H1 (cell line): ENCODE data around the gene TIMM22. TPM values are rescaled to one million over a fixed set of nuclear protein-coding genes. Genes with fewer than 3 reads are reported as not detected.
A peak's percentile ranks its signal among the peaks of the same experiment; 100 is the strongest.

Experiments used
- CTCF ChIA-PET: fragments of 300-600 bp; sonication (Branson Sonifier 250); formaldehyde crosslinking; loops from one replicate; lab custom pipeline; 2021; ENCODE audit not compliant: partially characterized antibody; lab: Charles Lee
- POLR2A ChIA-PET: fragments of 300-600 bp; sonication (Branson Sonifier 250); formaldehyde crosslinking; loops from one replicate; lab custom pipeline; 2021; ENCODE audit warnings: inconsistent platforms; ENCODE audit not compliant: partially characterized antibody; lab: Charles Lee
- DNase-seq, 2 experiments: peaks; one replicate each; pipeline versions ENCODE4 v3.0.0 to v3.0.0-alpha.2; 2010 to 2022; ENCODE audit warnings: low spot score in 2 of 2, low read depth in 1 of 2, mixed read lengths in 1 of 2
- FAIRE-seq: peaks from 2 replicates; lab custom pipeline; 2011; peaks lifted over from hg19 to GRCh38; lab: Jason Lieb, UNC
- H2AFZ ChIP-seq: 2 replicates; pipeline ENCODE4 v1.8.1; 2012; ENCODE audit warnings: low read length, inconsistent platforms
- H2AK5ac ChIP-seq: 2 replicates; pipeline ENCODE4 v1.6.1; 2013; ENCODE audit warnings: low read depth, low read length
- H2BK120ac ChIP-seq: replicated peaks from 2 replicates; pipeline ENCODE3; 2013; ENCODE audit warnings: low read depth, low read length, inconsistent platforms
- H2BK12ac ChIP-seq: 2 replicates; pipeline ENCODE4 v1.6.1; 2013; ENCODE audit warnings: low read depth, low read length
- H2BK15ac ChIP-seq: 2 replicates; pipeline ENCODE4 v1.6.1; 2013; ENCODE audit warnings: low read length
- H2BK20ac ChIP-seq: 2 replicates; pipeline ENCODE4 v1.6.1; 2013; ENCODE audit warnings: low read length
- H2BK5ac ChIP-seq: 2 replicates; pipeline ENCODE4 v1.6.1; 2013; ENCODE audit warnings: low read depth, low read length
- H3K14ac ChIP-seq: 2 replicates; pipeline ENCODE4 v1.6.1; 2013; ENCODE audit warnings: inconsistent platforms; ENCODE audit not compliant: insufficient read length
- H3K18ac ChIP-seq: 2 replicates; pipeline ENCODE4 v1.6.1; 2013; ENCODE audit warnings: low read length; ENCODE audit errors: extremely low read depth
- H3K23ac ChIP-seq: 2 replicates; pipeline ENCODE4 v1.6.1; 2013; ENCODE audit warnings: inconsistent platforms; ENCODE audit not compliant: insufficient read length
- H3K23me2 ChIP-seq: 2 replicates; pipeline ENCODE4 v1.6.1; 2013; ENCODE audit warnings: low read depth, low read length
- H3K27ac ChIP-seq: 2 replicates; pipeline ENCODE4 v1.6.1; 2011; ENCODE audit warnings: low read depth, low read length, inconsistent platforms
- H3K27me3 ChIP-seq, 4 experiments: replicated peaks in 1 of 4; 1 replicate in 1 of 4; 2 replicates in 3 of 4; pipeline versions ENCODE4 v1.6.1 to v1.8.1; 2011 to 2013; ENCODE audit warnings: low read length in 3 of 4, mild to moderate bottlenecking in 3 of 4, inconsistent platforms in 2 of 4, mixed read lengths in 2 of 4, moderate library complexity in 1 of 4; ENCODE audit not compliant: control insufficient read depth in 3 of 4, insufficient read depth in 3 of 4; ENCODE audit errors: extremely low read depth in 1 of 4
- H3K36me3 ChIP-seq, 4 experiments: 2 replicates each; pipeline versions ENCODE4 v1.6.1 to v1.8.1; 2011 to 2013; ENCODE audit warnings: mild to moderate bottlenecking in 4 of 4, low read length in 3 of 4, moderate library complexity in 2 of 4, control low read depth in 1 of 4, inconsistent platforms in 1 of 4; ENCODE audit not compliant: insufficient read depth in 4 of 4, control insufficient read depth in 2 of 4
- H3K4ac ChIP-seq: replicated peaks from 2 replicates; pipeline ENCODE3; 2013; ENCODE audit warnings: low read length, low read depth, mixed read lengths, inconsistent platforms; ENCODE audit not compliant: insufficient read length
- H3K4me1 ChIP-seq, 4 experiments: replicated peaks in 1 of 4; 1 replicate in 1 of 4; 2 replicates in 3 of 4; pipeline versions ENCODE4 v1.6.1 to v1.8.1; 2011 to 2013; ENCODE audit warnings: low read length in 3 of 4, inconsistent platforms in 2 of 4, mixed read lengths in 1 of 4; ENCODE audit not compliant: insufficient read depth in 4 of 4, control insufficient read depth in 3 of 4
- H3K4me2 ChIP-seq, 2 experiments: 2 replicates each; pipeline versions ENCODE4 v1.6.1 to v1.8.1; 2011 to 2013; ENCODE audit warnings: low read depth in 2 of 2, low read length in 2 of 2, control low read depth in 1 of 2, inconsistent platforms in 1 of 2, mild to moderate bottlenecking in 1 of 2; ENCODE audit not compliant: insufficient read depth in 1 of 2
- H3K4me3 ChIP-seq, 4 experiments: fragments of 200-600, 300-600 bp in 1 of 4; sonication (generic), shearing (Covaris generic), sonication (Bioruptor Twin) in 1 of 4; 2 replicates each; pipeline versions ENCODE4 v1.5.1 to v1.8.1; 2011 to 2016; ENCODE audit warnings: low read length in 4 of 4, low read depth in 3 of 4, control low read depth in 2 of 4, inconsistent platforms in 2 of 4, mild to moderate bottlenecking in 2 of 4, mixed read lengths in 1 of 4, moderate library complexity in 1 of 4; ENCODE audit not compliant: insufficient read depth in 2 of 4; ENCODE audit errors: extremely low read depth in 1 of 4
- H3K56ac ChIP-seq: replicated peaks from 2 replicates; pipeline ENCODE3; 2013; ENCODE audit warnings: low read depth, mild to moderate bottlenecking, mixed read lengths, low read length, inconsistent platforms; ENCODE audit not compliant: insufficient read length
- H3K79me1 ChIP-seq: 2 replicates; pipeline ENCODE4 v1.6.1; 2013; ENCODE audit warnings: low read depth, low read length, control low read depth
- H3K79me2 ChIP-seq, 2 experiments: 2 replicates each; pipeline versions ENCODE4 v1.6.1 to v1.8.1; 2012 to 2013; ENCODE audit warnings: low read length in 2 of 2, mild to moderate bottlenecking in 2 of 2, inconsistent platforms in 1 of 2; ENCODE audit not compliant: insufficient read depth in 2 of 2, control insufficient read depth in 1 of 2
- H3K9ac ChIP-seq, 4 experiments: replicated peaks in 1 of 4; 1 replicate in 1 of 4; 2 replicates in 3 of 4; pipeline versions ENCODE4 v1.6.1 to v1.8.1; 2011 to 2013; ENCODE audit warnings: low read depth in 3 of 4, low read length in 3 of 4, control low read depth in 2 of 4, mild to moderate bottlenecking in 2 of 4, moderate library complexity in 2 of 4, inconsistent platforms in 1 of 4; ENCODE audit errors: extremely low read depth in 1 of 4
- H3K9me3 ChIP-seq, 2 experiments: 2 replicates each; pipeline versions ENCODE4 v1.6.1 to v1.8.1; 2012 to 2013; ENCODE audit warnings: mild to moderate bottlenecking in 2 of 2, moderate library complexity in 2 of 2, control low read depth in 1 of 2, inconsistent platforms in 1 of 2, low read depth in 1 of 2, low read length in 1 of 2, mixed read lengths in 1 of 2; ENCODE audit not compliant: insufficient read depth in 2 of 2
- H4K20me1 ChIP-seq, 2 experiments: replicated peaks in 1 of 2; 2 replicates each; pipeline versions ENCODE3 to v1.8.1; 2011 to 2013; ENCODE audit warnings: inconsistent platforms in 2 of 2, low read length in 2 of 2, mild to moderate bottlenecking in 1 of 2; ENCODE audit not compliant: insufficient read depth in 2 of 2, control insufficient read depth in 1 of 2
- H4K5ac ChIP-seq: 2 replicates; pipeline ENCODE4 v1.6.1; 2013; ENCODE audit warnings: low read length, low read depth, mixed read lengths, inconsistent platforms; ENCODE audit not compliant: insufficient read length
- H4K8ac ChIP-seq: 2 replicates; pipeline ENCODE4 v1.8.0; 2013; ENCODE audit warnings: mild to moderate bottlenecking, moderate library complexity, low read length, inconsistent platforms; ENCODE audit not compliant: insufficient read depth; ENCODE audit errors: extremely low read depth
- H4K91ac ChIP-seq: replicated peaks from 2 replicates; pipeline ENCODE3; 2013; ENCODE audit warnings: low read length, mixed read lengths, inconsistent platforms; ENCODE audit not compliant: insufficient read length
- FOSL1 ChIP-seq: IDR thresholded peaks from 2 replicates; pipeline ENCODE4 v1.6.1; 2011; ENCODE audit warnings: mild to moderate bottlenecking, low read depth, low read length, moderate library complexity; ENCODE audit not compliant: insufficient read depth
- PHF8 ChIP-seq: fragments of 200-600 bp; sonication (generic); conservative IDR thresholded peaks from 2 replicates; pipeline ENCODE4 v1.7.1; 2012; ENCODE audit warnings: low read depth, mild to moderate bottlenecking, inconsistent platforms, low read length, moderate library complexity
- RBBP5 ChIP-seq: IDR thresholded peaks from 2 replicates; pipeline ENCODE4 v1.7.1; 2012; ENCODE audit warnings: low read depth, mild to moderate bottlenecking, inconsistent platforms, low read length, moderate library complexity, borderline replicate concordance
- RNF2 ChIP-seq: fragments of 200-900, 300-1000 bp; sonication (generic); IDR thresholded peaks from 2 replicates; pipeline ENCODE4 v1.7.1; 2016; ENCODE audit warnings: borderline replicate concordance, low read depth, mild to moderate bottlenecking, antibody characterized with exemption, low read length; ENCODE audit not compliant: poor library complexity, severe bottlenecking; ENCODE audit errors: missing control alignments
- SRF ChIP-seq: IDR thresholded peaks from 2 replicates; pipeline ENCODE4 v1.6.1; 2011; ENCODE audit warnings: mild to moderate bottlenecking, low read depth, low read length, moderate library complexity
- WGBS, 2 experiments: shearing (Covaris generic) in 1 of 2; methylation state at CpG; one replicate each; pipeline versions ENCODE4 v1.1.6 to v1.1.7; 2013 to 2015; ENCODE audit warnings: low lambda C conversion rate in 2 of 2, mixed read lengths in 2 of 2, inconsistent platforms in 1 of 2, low coverage in 1 of 2, missing lambda C conversion rate in 1 of 2; ENCODE audit not compliant: insufficient replicate concordance in 2 of 2, insufficient coverage in 1 of 2, insufficient read length in 1 of 2; ENCODE audit errors: extremely low coverage in 1 of 2, missing lambda C conversion rate in 1 of 2; 5-methylcytosine and 5-hydroxymethylcytosine counted together
- polyA plus RNA-seq, 7 experiments: library from polyadenylated mRNA; depleted of rRNA in 3 of 7; stranded (reverse) in 5 of 7; unstranded in 2 of 7; fragments of >200 nt in 5 of 7; fragments of 200-250 nt in 2 of 7; gene quantifications; 1 replicate in 5 of 7; 2 replicates in 1 of 7; 4 replicates in 1 of 7; pipeline versions ENCODE4 v1.2.1 to v1.2.3, GENCODE V29; 2011 to 2013; ENCODE audit warnings: missing spikeins in 2 of 7, mixed read lengths in 2 of 7
- total RNA-seq: library from RNA; stranded (reverse); fragmentation: NEBNext Ultra II Directional; extraction: Animal tissue kit (Norgen Biotek cat#: 25700); gene quantifications from 2 replicates; pipeline ENCODE4 v1.2.1, GENCODE V29; 2021
- TF ChIP-seq, protein P1 (sequence below): IDR thresholded peaks from 2 replicates; pipeline ENCODE4 v1.6.1; 2012; ENCODE audit warnings: low read length, inconsistent platforms

TIMM22 gene
- total and polyA plus RNA-seq, 2 of the 8 experiments (the other 6 are each of a cell fraction or from before 2014, with no cell fraction given) = 13.8 to 17.4 TPM

DNA sequence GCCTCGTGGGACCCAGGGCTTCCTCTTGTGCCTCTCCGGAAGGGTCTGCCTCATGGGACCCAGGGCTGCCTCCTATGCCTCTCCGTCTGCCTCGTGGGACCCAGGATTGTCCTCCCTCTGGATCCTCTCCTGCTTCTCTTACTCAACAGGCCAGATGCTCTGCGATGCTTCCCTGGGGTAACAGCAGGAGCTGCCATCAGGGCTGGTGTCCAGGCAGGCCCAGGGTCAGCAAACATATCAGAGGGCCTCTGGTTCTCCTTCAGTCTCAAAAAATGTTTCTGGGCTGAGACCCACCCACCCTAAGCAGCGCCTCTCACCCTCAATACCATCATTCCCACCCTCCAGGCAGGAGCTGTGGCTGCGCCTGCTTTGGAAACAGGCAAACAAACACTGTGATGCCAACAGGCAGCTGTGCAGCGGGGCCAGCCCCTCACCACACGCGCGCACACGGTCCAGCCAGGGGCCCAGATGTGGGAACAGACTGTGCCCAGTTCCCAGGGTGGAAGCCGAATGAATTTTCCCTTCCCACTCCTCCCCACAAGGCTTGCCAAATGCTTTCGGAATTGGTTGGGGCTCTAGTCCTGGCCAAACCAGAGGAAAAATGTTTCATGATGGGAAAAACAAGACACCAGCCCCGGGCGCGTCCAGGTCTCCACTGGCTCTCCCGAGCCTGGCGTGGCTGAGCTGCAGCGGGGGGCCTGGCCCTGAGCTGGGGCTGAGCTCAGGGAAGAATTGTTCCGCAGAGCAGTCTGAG lies 11.3 kb downstream of the TIMM22 start:
- no peak overlapping the region for H2BK15ac ChIP-seq
- H3K36me3 ChIP-seq = peaks cover 0 to 10% (median under 1%) of the 10 kb centered on the region in 4 experiments; a peak in 3 of 8 replicates
- no peak overlapping the region for H2AK5ac ChIP-seq
- no peaks in the 10 kb centered on the region for H3K27me3 ChIP-seq
- H3K14ac ChIP-seq = no peak overlapping the region
- H3K9ac ChIP-seq = no peak overlapping the region
- H2BK120ac ChIP-seq = no peak overlapping the region
- DNase-seq (no peak), FAIRE-seq (no peak)
- H2AFZ ChIP-seq = no peak overlapping the region
- no peak overlapping the region for H3K56ac ChIP-seq
- ChIA-PET CTCF (interaction anchor here (1.8 to 12.7 kb wide), 2 partner anchors 10 to 49 kb away, joined by 5 to 144 read pairs; no protein-coding TSS in a partner anchor), POLR2A (interaction anchor here (1.2 to 1.8 kb wide), 2 partner anchors 11 to 239 kb away, joined by 3 to 6 read pairs; partner anchors contain the start of gene TIMM22)
- H4K20me1 ChIP-seq = peaks cover 0 to 3% of the 10 kb centered on the region in 2 experiments
- peak overlapping the region; percentile 66; the same call in 1 of the 2 replicates for H4K8ac ChIP-seq
- no peak overlapping the region for H2BK20ac ChIP-seq
- H3K79me2 ChIP-seq = no peaks in the 10 kb centered on the region
- peaks cover 3% of the 10 kb centered on the region; the same call in 1 of the 2 replicates for H3K79me1 ChIP-seq
- no peak overlapping the region for H4K5ac ChIP-seq
- 89% methylated on average over 20 of the region's 21 CpGs; no CpG with 5 or more reads in 1 of the 2 experiments for WGBS, 2 experiments
- H3K23ac ChIP-seq = no peak overlapping the region
- H3K23me2 ChIP-seq = no peaks in the 10 kb centered on the region
- no peak overlapping the region for H3K27ac ChIP-seq
- no peak overlapping the region for H2BK5ac ChIP-seq
- H3K4me3 ChIP-seq = no peak overlapping the region
- no peak overlapping the region for H3K4me2 ChIP-seq
- H3K4ac ChIP-seq = no peak overlapping the region
- H2BK12ac ChIP-seq = no peak overlapping the region
- H3K4me1 ChIP-seq = peaks cover 0 to 3% (median 0%) of the 10 kb centered on the region in 4 experiments; a peak in 4 of 7 replicates
- H3K18ac ChIP-seq = no peak overlapping the region
- H4K91ac ChIP-seq = no peak overlapping the region
- H3K9me3 ChIP-seq = no peaks in the 10 kb centered on the region
- TF ChIP-seq SRF = no peak
- TF ChIP-seq RNF2 = no peak
- TF ChIP-seq RBBP5 = no peak
- TF ChIP-seq FOSL1 = no peak
- TF ChIP-seq, protein P1, sequence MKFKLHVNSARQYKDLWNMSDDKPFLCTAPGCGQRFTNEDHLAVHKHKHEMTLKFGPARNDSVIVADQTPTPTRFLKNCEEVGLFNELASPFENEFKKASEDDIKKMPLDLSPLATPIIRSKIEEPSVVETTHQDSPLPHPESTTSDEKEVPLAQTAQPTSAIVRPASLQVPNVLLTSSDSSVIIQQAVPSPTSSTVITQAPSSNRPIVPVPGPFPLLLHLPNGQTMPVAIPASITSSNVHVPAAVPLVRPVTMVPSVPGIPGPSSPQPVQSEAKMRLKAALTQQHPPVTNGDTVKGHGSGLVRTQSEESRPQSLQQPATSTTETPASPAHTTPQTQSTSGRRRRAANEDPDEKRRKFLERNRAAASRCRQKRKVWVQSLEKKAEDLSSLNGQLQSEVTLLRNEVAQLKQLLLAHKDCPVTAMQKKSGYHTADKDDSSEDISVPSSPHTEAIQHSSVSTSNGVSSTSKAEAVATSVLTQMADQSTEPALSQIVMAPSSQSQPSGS = no peak
- TF ChIP-seq PHF8 = no peak
